GM23248 (cell line): ENCODE measurements around the gene SRPRA. TPM values are rescaled to one million over a fixed set of nuclear protein-coding genes. Genes with fewer than 3 reads are reported as not detected.

Source experiments
- DNase-seq: peaks from one replicate; pipeline ENCODE4 v3.0.0-alpha.2; 2015
- H2AFZ ChIP-seq: fragments of 200-600 bp; sonication (generic); 2 replicates; pipeline ENCODE4 v1.6.1; 2016; ENCODE audit warnings: antibody characterized with exemption
- H3F3A ChIP-seq: fragments of 200-600 bp; sonication (generic); 2 replicates; pipeline ENCODE4 v1.6.1; 2016; ENCODE audit warnings: mild to moderate bottlenecking, antibody characterized with exemption, mixed run types; ENCODE audit not compliant: insufficient read depth
- H3K27ac ChIP-seq: fragments of 200-600 bp; sonication (generic); 2 replicates; pipeline ENCODE4 v1.5.1; 2016; ENCODE audit warnings: mild to moderate bottlenecking
- H3K27me3 ChIP-seq: fragments of 200-600 bp; sonication (generic); replicated peaks from 2 replicates; pipeline ENCODE4 v1.6.1; 2016; ENCODE audit warnings: mild to moderate bottlenecking; ENCODE audit not compliant: insufficient read depth
- H3K36me3 ChIP-seq: fragments of 200-600 bp; sonication (generic); 2 replicates; pipeline ENCODE4 v1.6.1; 2016; ENCODE audit warnings: low read depth, mild to moderate bottlenecking
- H3K4me1 ChIP-seq: fragments of 200-600 bp; sonication (generic); 2 replicates; pipeline ENCODE4 v1.6.1; 2016; ENCODE audit warnings: mild to moderate bottlenecking; ENCODE audit not compliant: insufficient read depth
- H3K4me2 ChIP-seq: fragments of 200-600 bp; sonication (generic); one replicate; pipeline ENCODE4 v1.6.1; 2016; ENCODE audit warnings: mild to moderate bottlenecking; ENCODE audit not compliant: unreplicated experiment
- H3K4me3 ChIP-seq: fragments of 200-600 bp; sonication (generic); 2 replicates; pipeline ENCODE4 v1.5.1; 2016; ENCODE audit warnings: mild to moderate bottlenecking
- H3K79me2 ChIP-seq: fragments of 200-600 bp; sonication (generic); 2 replicates; pipeline ENCODE4 v1.6.1; 2016; ENCODE audit warnings: mild to moderate bottlenecking; ENCODE audit not compliant: insufficient read depth
- H3K9ac ChIP-seq: fragments of 200-600 bp; sonication (generic); 2 replicates; pipeline ENCODE4 v1.6.1; 2016; ENCODE audit warnings: mild to moderate bottlenecking
- H3K9me2 ChIP-seq: fragments of 200-600 bp; sonication (generic); 2 replicates; pipeline ENCODE4 v1.6.1; 2016; ENCODE audit warnings: mixed run types, mild to moderate bottlenecking, moderate library complexity; ENCODE audit not compliant: insufficient read depth
- H3K9me3 ChIP-seq: fragments of 200-600 bp; sonication (generic); one replicate; pipeline ENCODE4 v1.6.1; 2017; ENCODE audit warnings: low read depth
- H4K20me1 ChIP-seq: fragments of 200-600 bp; sonication (generic); 2 replicates; pipeline ENCODE4 v1.6.0; 2016; ENCODE audit not compliant: insufficient read depth
- EZH2 ChIP-seq: fragments of 200-600 bp; sonication (generic); IDR thresholded peaks from 2 replicates; pipeline ENCODE4 v1.6.1; 2018; ENCODE audit warnings: antibody characterized with exemption, mild to moderate bottlenecking; ENCODE audit not compliant: insufficient read depth, poor library complexity, severe bottlenecking
- EZH2phosphoT487 ChIP-seq: fragments of 200-600 bp; sonication (generic); IDR thresholded peaks from 2 replicates; pipeline ENCODE4 v1.6.1; 2018; ENCODE audit warnings: antibody characterized with exemption, moderate library complexity, mild to moderate bottlenecking, low read depth; ENCODE audit not compliant: insufficient read depth
- WGBS, 2 experiments: methylation state at CpG; one replicate each; pipeline ENCODE4 v1.1.6; 2015 to 2017; ENCODE audit warnings: low lambda C conversion rate in 2 of 2, low coverage in 1 of 2; ENCODE audit errors: missing lambda C conversion rate in 2 of 2; 5-methylcytosine and 5-hydroxymethylcytosine counted together
- in situ Hi-C: fragments of 300-500 bp; cut with MboI; formaldehyde crosslinking; loops from 2 replicates; pipeline ENCODE4 v1.15.0; 2020
- polyA plus RNA-seq: library from polyadenylated mRNA; unstranded; fragments of >200 nt; fragmentation: Nextera tagmentation; extraction: Ambion mirVana; gene quantifications from 2 replicates; pipeline ENCODE4 v1.2.1, GENCODE V29; 2016
- total RNA-seq: library from RNA; depleted of rRNA; stranded (reverse); fragments of >200 nt; shearing (Covaris generic); gene quantifications from 2 replicates; pipeline ENCODE4 v1.2.3, GENCODE V29; 2014

Gene SRPRA
- total and polyA plus RNA-seq, 2 experiments from 2014 or later: 125 to 151 TPM

GRCh38 chr11:126288237-126288636 lies 19.5 kb upstream of the SRPRA start:
- Histone ChIP-seq H3K4me3 (no peak overlapping the region), H3K4me1 (peaks cover 9% of the 10 kb centered on the region; the same call in 1 of the 2 replicates), H3K79me2 (peaks cover 21% of the 10 kb centered on the region), H4K20me1 (peaks cover 10% of the 10 kb centered on the region; the same call in 1 of the 2 replicates), H3K36me3 (peaks cover under 1% of the 10 kb centered on the region; the same call in 1 of the 2 replicates), H3K9me2 (no peaks in the 10 kb centered on the region), H3K9me3 (no peaks in the 10 kb centered on the region), H3F3A (peaks cover 24% of the 10 kb centered on the region), H3K4me2 (no peak overlapping the region), H3K9ac (no peak overlapping the region), H3K27me3 (no peaks in the 10 kb centered on the region), H3K27ac (no peak overlapping the region), H2AFZ (no peak overlapping the region)
- WGBS, 2 experiments: 84 to 91% methylated on average over 6 of the region's 6 CpGs
- in situ Hi-C loops: no loop called here
- no peak for TF ChIP-seq EZH2phosphoT487
- TF ChIP-seq EZH2: no peak
- no peak for DNase-seq

GRCh38 chr11:126284829-126285228 lies 16.1 kb upstream of the SRPRA start:
- Histone ChIP-seq H3K9ac (no peak overlapping the region), H3K4me3 (no peak overlapping the region), H3F3A (peaks cover 30% of the 10 kb centered on the region), H3K9me3 (no peaks in the 10 kb centered on the region), H2AFZ (no peak overlapping the region), H3K27me3 (no peaks in the 10 kb centered on the region), H3K27ac (no peak overlapping the region), H3K36me3 (no peaks in the 10 kb centered on the region), H3K9me2 (no peaks in the 10 kb centered on the region), H3K4me1 (peaks cover 14% of the 10 kb centered on the region; the same call in 1 of the 2 replicates), H4K20me1 (peaks cover 10% of the 10 kb centered on the region; the same call in 1 of the 2 replicates), H3K4me2 (no peak overlapping the region), H3K79me2 (peaks cover 21% of the 10 kb centered on the region)
- WGBS, 2 experiments: 23 to 24% methylated on average over 6 of the region's 6 CpGs
- in situ Hi-C loops: no loop called here
- TF ChIP-seq EZH2 (no peak), EZH2phosphoT487 (no peak)
- peak; percentile 96 for DNase-seq

- in situ Hi-C loops: no loop called here
- 1 to 2% methylated on average over 52 to 69 of the region's 82 CpGs for WGBS, 2 experiments
- DNase-seq: peak; percentile 82
Observed at GRCh38 chr11:126282736-126283591, 14.3 kb upstream of the SRPRA start, which contains the start of gene TIRAP. TSS of gene TIRAP (plus strand) at chr11:126283093. CDS start at chr11:126290895, 7,802 bp downstream.

GRCh38 chr11:126282361-126282735 lies 13.7 kb upstream of the SRPRA start:
- H3K9me2 ChIP-seq: no peaks in the 10 kb centered on the region
- H2AFZ ChIP-seq: peak overlapping the region; percentile 93
- 1% methylated on average over 15 of the region's 15 CpGs for WGBS, 2 experiments
- peak overlapping the region; percentile 88 for H3K9ac ChIP-seq
- no peaks in the 10 kb centered on the region for H3K9me3 ChIP-seq
- TF ChIP-seq EZH2phosphoT487 (no peak), EZH2 (no peak)
- peak overlapping the region; percentile 74 for H3K27ac ChIP-seq
- H3K79me2 ChIP-seq: peaks cover 12% of the 10 kb centered on the region
- peaks cover 10% of the 10 kb centered on the region; the same call in 1 of the 2 replicates for H4K20me1 ChIP-seq
- peaks cover 30% of the 10 kb centered on the region for H3F3A ChIP-seq
- H3K36me3 ChIP-seq: no peaks in the 10 kb centered on the region
- H3K4me3 ChIP-seq: peak overlapping the region; percentile 85
- no peaks in the 10 kb centered on the region for H3K27me3 ChIP-seq
- DNase-seq: peak; percentile 78
- H3K4me2 ChIP-seq: peak overlapping the region; percentile 79
- in situ Hi-C loops: no loop called here
- peaks cover 14% of the 10 kb centered on the region; the same call in 1 of the 2 replicates for H3K4me1 ChIP-seq

More at GRCh38 chr11:126282736-126283591, 14.3 kb upstream of the SRPRA start, which contains the start of gene TIRAP:
- H3K4me2 ChIP-seq: peak within 1 kb of the TSS; percentile 79
- no peaks in the 10 kb centered on the region for H3K9me3 ChIP-seq
- H3K9me2 ChIP-seq: no peaks in the 10 kb centered on the region
- H3K79me2 ChIP-seq: peaks cover 16% of the 10 kb centered on the region
- peak within 1 kb of the TSS; percentile 93 for H2AFZ ChIP-seq
- no peaks in the 10 kb centered on the region for H3K27me3 ChIP-seq
- peaks cover 30% of the 10 kb centered on the region for H3F3A ChIP-seq
- H3K36me3 ChIP-seq: no peaks in the 10 kb centered on the region
- peak within 1 kb of the TSS; percentile 88 for H3K9ac ChIP-seq
- H3K4me3 ChIP-seq: peak within 1 kb of the TSS; percentile 85
- H3K27ac ChIP-seq: peak within 1 kb of the TSS; percentile 74
- peaks cover 10% of the 10 kb centered on the region; the same call in 1 of the 2 replicates for H4K20me1 ChIP-seq
- no peak for TF ChIP-seq EZH2
- no peak for TF ChIP-seq EZH2phosphoT487
- peaks cover 14% of the 10 kb centered on the region; the same call in 1 of the 2 replicates for H3K4me1 ChIP-seq
